ENCODE measurements around the gene CCDC102A.

DNA sequence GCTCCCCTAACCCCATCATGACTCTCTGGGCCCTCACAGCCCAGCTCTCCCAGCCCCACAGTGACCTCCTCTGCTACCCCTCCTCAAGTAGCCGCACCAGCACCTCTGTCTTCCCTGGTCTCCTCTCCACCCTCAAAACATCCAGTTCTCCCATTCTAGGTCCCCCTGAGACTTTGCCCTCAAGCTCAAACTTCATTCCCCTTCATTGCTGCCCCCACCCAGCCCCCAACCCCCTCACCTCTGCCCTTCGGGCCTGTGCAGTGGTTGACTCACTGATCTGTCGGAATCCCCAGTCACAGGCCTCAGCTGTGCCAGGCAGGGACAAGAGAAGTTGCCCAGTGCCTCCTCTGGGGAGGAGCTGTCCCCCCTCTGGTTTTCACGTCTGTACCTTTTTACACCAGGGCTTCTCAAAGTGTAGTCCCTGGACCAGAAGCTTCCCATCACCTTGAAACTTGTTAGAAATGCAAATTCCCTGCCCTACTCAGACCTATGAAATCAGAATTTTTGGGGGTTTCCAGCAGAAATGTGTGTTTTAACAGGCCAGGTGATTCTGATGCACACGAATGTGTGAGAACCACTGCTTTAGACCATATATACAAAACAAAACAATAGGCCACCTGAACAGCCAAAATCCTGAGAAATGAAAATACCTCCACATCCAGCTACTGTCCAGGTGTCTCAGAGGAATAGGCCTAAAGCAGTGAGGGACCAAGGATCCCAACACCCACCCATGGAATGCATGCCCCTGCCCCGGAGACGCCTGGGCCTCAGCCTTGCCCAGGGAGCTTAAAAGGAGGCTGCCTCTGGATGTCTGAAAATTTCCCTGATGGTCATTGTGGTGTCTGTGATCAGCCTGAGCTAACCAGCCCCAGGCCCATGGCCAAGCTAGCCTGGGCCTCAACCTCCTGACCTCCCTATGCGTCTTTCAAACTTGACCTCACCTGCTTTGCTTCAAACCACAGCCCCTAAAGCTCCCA lies 49.2 kb downstream of the CCDC102A start:
- TF ChIP-seq, protein P1, sequence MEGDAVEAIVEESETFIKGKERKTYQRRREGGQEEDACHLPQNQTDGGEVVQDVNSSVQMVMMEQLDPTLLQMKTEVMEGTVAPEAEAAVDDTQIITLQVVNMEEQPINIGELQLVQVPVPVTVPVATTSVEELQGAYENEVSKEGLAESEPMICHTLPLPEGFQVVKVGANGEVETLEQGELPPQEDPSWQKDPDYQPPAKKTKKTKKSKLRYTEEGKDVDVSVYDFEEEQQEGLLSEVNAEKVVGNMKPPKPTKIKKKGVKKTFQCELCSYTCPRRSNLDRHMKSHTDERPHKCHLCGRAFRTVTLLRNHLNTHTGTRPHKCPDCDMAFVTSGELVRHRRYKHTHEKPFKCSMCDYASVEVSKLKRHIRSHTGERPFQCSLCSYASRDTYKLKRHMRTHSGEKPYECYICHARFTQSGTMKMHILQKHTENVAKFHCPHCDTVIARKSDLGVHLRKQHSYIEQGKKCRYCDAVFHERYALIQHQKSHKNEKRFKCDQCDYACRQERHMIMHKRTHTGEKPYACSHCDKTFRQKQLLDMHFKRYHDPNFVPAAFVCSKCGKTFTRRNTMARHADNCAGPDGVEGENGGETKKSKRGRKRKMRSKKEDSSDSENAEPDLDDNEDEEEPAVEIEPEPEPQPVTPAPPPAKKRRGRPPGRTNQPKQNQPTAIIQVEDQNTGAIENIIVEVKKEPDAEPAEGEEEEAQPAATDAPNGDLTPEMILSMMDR (conservative IDR thresholded peaks at IDR 0.05 in 1 of 2, IDR thresholded peaks at IDR 0.05 in 1 of 2; ENCODE audit: extremely low read depth in 1 of 2, insufficient read depth in 1 of 2, low read depth in 1 of 2, low read length in 2 of 2), result no peak
- no peak for TF ChIP-seq EZH2 (IDR thresholded peaks at IDR 0.05; ENCODE audit: borderline replicate concordance, low read length)

Data from mammary epithelial cell (primary cell).